Upper lobe of left lung (tissue), 6 donors: ENCODE measurements around the gene ATXN7L3. TPM values are rescaled to one million over a fixed set of nuclear protein-coding genes. Genes with fewer than 3 reads are reported as not detected.

Source experiments
- ATAC-seq, 2 donors: fragments of 200-7000 bp; cut with Tn5 transposase; one replicate each; pipeline ENCODE4 v1.9.1; 2022; ENCODE audit warnings: mild to moderate bottlenecking in 2 of 2, moderate library complexity in 2 of 2; ENCODE audit not compliant: low FRiP score in 2 of 2
- DNase-seq, 2 donors: peaks; one replicate each; pipeline ENCODE4 v3.0.0-alpha.2; 2019 to 2020
- H3K27ac ChIP-seq, 4 donors: fragments of 200-600 bp; sonication (generic); one replicate each; pipeline ENCODE4 v1.5.1; 2016 to 2019
- H3K27me3 ChIP-seq, 4 donors: fragments of 200-600 bp; sonication (generic); one replicate each; pipeline ENCODE4 v1.5.1; 2017 to 2019
- H3K36me3 ChIP-seq, 4 donors: fragments of 200-600 bp; sonication (generic); one replicate each; pipeline ENCODE4 v1.5.1; 2016 to 2019
- H3K4me1 ChIP-seq, 4 donors: fragments of 200-600 bp; sonication (generic); one replicate each; pipeline ENCODE4 v1.5.1; 2018 to 2019
- H3K4me3 ChIP-seq, 4 donors: fragments of 200-600 bp; sonication (generic); one replicate each; pipeline ENCODE4 v1.5.1; 2017 to 2019; ENCODE audit warnings: mild to moderate bottlenecking in 2 of 4, moderate library complexity in 1 of 4
- H3K9me3 ChIP-seq, 4 donors: fragments of 200-600 bp; sonication (generic); one replicate each; pipeline ENCODE4 v1.5.1; 2018 to 2019
- CTCF ChIP-seq, 6 experiments: fragments of 450-650 bp in 4 of 6; fragments of 200-600 bp in 2 of 6; sonication (generic) in 2 of 6; IDR thresholded peaks; one replicate each; pipeline ENCODE4 v1.5.1; 2016 to 2019; ENCODE audit warnings: antibody characterized with exemption in 6 of 6
- EP300 ChIP-seq, 4 donors: sonication (generic); formaldehyde crosslinking; IDR thresholded peaks; one replicate each; pipeline ENCODE4 v1.5.1; 2017; ENCODE audit warnings: antibody characterized with exemption in 4 of 4, control low read depth in 2 of 4
- POLR2A ChIP-seq, 4 donors: fragments of 450-650 bp; IDR thresholded peaks; one replicate each; pipeline ENCODE4 v1.5.1; 2016 to 2017; ENCODE audit warnings: antibody characterized with exemption in 4 of 4, mild to moderate bottlenecking in 2 of 4
- POLR2AphosphoS5 ChIP-seq, 2 donors: sonication (generic); formaldehyde crosslinking; IDR thresholded peaks; one replicate each; pipeline ENCODE4 v1.5.1; 2017; ENCODE audit warnings: antibody characterized with exemption in 2 of 2
- WGBS, 2 donors: methylation state at CpG; one replicate each; pipeline ENCODE4 v1.1.5; 2017 to 2018; 5-methylcytosine and 5-hydroxymethylcytosine counted together
- total RNA-seq, 6 donors: library from RNA; depleted of rRNA in 4 of 6; stranded (reverse); fragments of >200 nt in 4 of 6; gene quantifications; one replicate each; pipeline versions ENCODE4 v1.1.0 to v1.2.1, GENCODE V29; 2016 to 2021
- donor health status: DM: no; HTN: no; CAD: no; lungs with moderate emphysema.
- donor health status: DM: no; HTN: yes; CAD: no; lungs with severe emphysema.

Gene ATXN7L3
- total RNA-seq, 6 donors from 2014 or later: 41.4 to 79.0 (median 46.9) TPM

- Histone ChIP-seq H3K4me3 (peak overlapping the region; percentile 64 to 96 (median 85)), H3K27ac (peak overlapping the region; percentile 94 to 99 (median 98)), H3K4me1 (peaks cover 21 to 37% (median 31%) of the 10 kb centered on the region in 4 donors), H3K9me3 (no peaks in the 10 kb centered on the region), H3K36me3 (peaks cover 21 to 36% (median 32%) of the 10 kb centered on the region in 4 donors), H3K27me3 (no peaks in the 10 kb centered on the region)
- peak; percentile 91 to 97 for DNase-seq
- TF ChIP-seq POLR2AphosphoS5 (IDR thresholded peaks at IDR 0.05) (peak; percentile 70 to 76), CTCF (IDR thresholded peaks at IDR 0.05) (peak in 5 of 6 experiments; percentile 47 to 66 (median 58)), EP300 (IDR thresholded peaks at IDR 0.05) (no peak), POLR2A (IDR thresholded peaks at IDR 0.05) (peak in 2 of 4 donors; percentile 5 to 66)
- peak; percentile 83 to 85 for ATAC-seq
- 0 to 1% methylated on average over 1 to 15 of the region's 89 CpGs for WGBS, 2 donors
Measured at GRCh38 chr17:44218344-44219107, 18.8 kb upstream of the ATXN7L3 start.

- peak overlapping the region; percentile 94 to 99 (median 98) for H3K27ac ChIP-seq
- peaks cover 21 to 43% (median 35%) of the 10 kb centered on the region in 4 donors for H3K36me3 ChIP-seq
- peaks cover 18 to 34% (median 26%) of the 10 kb centered on the region in 4 donors for H3K4me1 ChIP-seq
- H3K27me3 ChIP-seq: no peaks in the 10 kb centered on the region
- DNase-seq (no peak), ATAC-seq (no peak)
- WGBS, 2 donors: 0 to 6% methylated on average over 4 to 10 of the region's 10 CpGs
- H3K9me3 ChIP-seq: no peaks in the 10 kb centered on the region
- H3K4me3 ChIP-seq: peak overlapping the region; percentile 50 to 96 (median 85)
- no peak for TF ChIP-seq EP300 (IDR thresholded peaks at IDR 0.05)
- TF ChIP-seq POLR2AphosphoS5 (IDR thresholded peaks at IDR 0.05): no peak
- TF ChIP-seq POLR2A (IDR thresholded peaks at IDR 0.05): no peak
- TF ChIP-seq CTCF (IDR thresholded peaks at IDR 0.05): no peak
Measured at GRCh38 chr17:44217738-44218343, 18.2 kb upstream of the ATXN7L3 start.

- Histone ChIP-seq H3K27me3 (no peaks in the 10 kb centered on the region), H3K9me3 (no peaks in the 10 kb centered on the region), H3K27ac (peak overlapping the region in 2 of 4 donors; percentile 98 to 99), H3K4me1 (peaks cover 11 to 26% (median 18%) of the 10 kb centered on the region in 4 donors), H3K36me3 (peaks cover 21 to 49% (median 37%) of the 10 kb centered on the region in 4 donors), H3K4me3 (no peak overlapping the region)
- TF ChIP-seq POLR2A (IDR thresholded peaks at IDR 0.05) (no peak), POLR2AphosphoS5 (IDR thresholded peaks at IDR 0.05) (no peak), CTCF (IDR thresholded peaks at IDR 0.05) (no peak), EP300 (IDR thresholded peaks at IDR 0.05) (no peak)
- DNase-seq (no peak), ATAC-seq (no peak)
- 77 to 85% methylated on average over 5 of the region's 5 CpGs for WGBS, 2 donors
Measured at GRCh38 chr17:44216694-44217093, 17.0 kb upstream of the ATXN7L3 start.

GRCh38 chr17:44216173-44216572, 16.5 kb upstream of the ATXN7L3 start:
- ATAC-seq: no peak
- TF ChIP-seq EP300 (IDR thresholded peaks at IDR 0.05) (no peak), CTCF (IDR thresholded peaks at IDR 0.05) (no peak), POLR2A (IDR thresholded peaks at IDR 0.05) (no peak), POLR2AphosphoS5 (IDR thresholded peaks at IDR 0.05) (no peak)
- Histone ChIP-seq H3K9me3 (no peaks in the 10 kb centered on the region), H3K4me3 (no peak overlapping the region), H3K4me1 (peaks cover 11 to 26% (median 18%) of the 10 kb centered on the region in 4 donors), H3K27ac (peak overlapping the region in 1 of 4 donors; percentile 99), H3K27me3 (no peaks in the 10 kb centered on the region), H3K36me3 (peaks cover 24 to 54% (median 42%) of the 10 kb centered on the region in 4 donors)
- DNase-seq: no peak
- 68 to 83% methylated on average over 2 to 5 of the region's 5 CpGs for WGBS, 2 donors
